Mesendoderm (in vitro differentiated cells): ENCODE data around the gene PAAF1.
A peak's percentile ranks its signal among the peaks of the same experiment; 100 is the strongest.

ENCODE experiments used
- DNase-seq: peaks from one replicate; pipeline ENCODE4 v3.0.0; 2013
- H2AK5ac ChIP-seq: 2 replicates; pipeline ENCODE4 v1.6.1; 2013; ENCODE audit warnings: low read length, inconsistent platforms
- H2BK120ac ChIP-seq: 2 replicates; pipeline ENCODE4 v1.6.1; 2013; ENCODE audit warnings: low read depth, mild to moderate bottlenecking, low read length, moderate library complexity, mixed read lengths
- H2BK15ac ChIP-seq: replicated peaks from 2 replicates; pipeline ENCODE4 v1.6.1; 2013; ENCODE audit warnings: low read depth, mild to moderate bottlenecking, moderate library complexity
- H2BK5ac ChIP-seq: 2 replicates; pipeline ENCODE4 v1.6.1; 2013; ENCODE audit warnings: low read length, inconsistent platforms
- H3K18ac ChIP-seq: 2 replicates; pipeline ENCODE4 v1.6.1; 2013; ENCODE audit warnings: mild to moderate bottlenecking, low read length, mixed read lengths
- H3K23ac ChIP-seq: one replicate; pipeline ENCODE4 v1.6.1; 2013; ENCODE audit warnings: low read length
- H3K27ac ChIP-seq: 2 replicates; pipeline ENCODE4 v1.5.1; 2013; ENCODE audit warnings: low read depth, mild to moderate bottlenecking, inconsistent platforms, low read length, moderate library complexity
- H3K27me3 ChIP-seq: 2 replicates; pipeline ENCODE4 v1.6.1; 2013; ENCODE audit warnings: low read length, control low read depth, mild to moderate bottlenecking, inconsistent platforms; ENCODE audit not compliant: insufficient read depth, poor library complexity
- H3K36me3 ChIP-seq: 2 replicates; pipeline ENCODE4 v1.6.1; 2013; ENCODE audit warnings: low read length, inconsistent platforms; ENCODE audit not compliant: control insufficient read depth, insufficient read depth
- H3K4ac ChIP-seq: one replicate; pipeline ENCODE4 v1.6.1; 2013; ENCODE audit warnings: low read depth, mild to moderate bottlenecking, low read length, moderate library complexity
- H3K4me1 ChIP-seq: 2 replicates; pipeline ENCODE4 v1.6.1; 2013; ENCODE audit warnings: low read depth, low read length, inconsistent platforms; ENCODE audit not compliant: control insufficient read depth
- H3K4me2 ChIP-seq: 2 replicates; pipeline ENCODE4 v1.6.1; 2013; ENCODE audit warnings: low read length
- H3K4me3 ChIP-seq: 2 replicates; pipeline ENCODE4 v1.5.1; 2013; ENCODE audit warnings: mild to moderate bottlenecking, low read length
- H3K56ac ChIP-seq: one replicate; pipeline ENCODE4 v1.6.1; 2013; ENCODE audit warnings: low read length
- H3K79me1 ChIP-seq: 2 replicates; pipeline ENCODE4 v1.6.1; 2013; ENCODE audit warnings: low read length, inconsistent platforms
- H3K79me2 ChIP-seq: 2 replicates; pipeline ENCODE4 v1.6.1; 2013; ENCODE audit warnings: mild to moderate bottlenecking, low read length; ENCODE audit not compliant: control insufficient read depth, insufficient read depth
- H3K9ac ChIP-seq: 2 replicates; pipeline ENCODE4 v1.6.1; 2013; ENCODE audit warnings: low read length, inconsistent platforms
- H4K5ac ChIP-seq: one replicate; pipeline ENCODE4 v1.6.1; 2013; ENCODE audit warnings: low read length
- H4K8ac ChIP-seq: one replicate; pipeline ENCODE4 v1.6.1; 2013; ENCODE audit warnings: low read depth, mild to moderate bottlenecking, control low read depth, low read length, moderate library complexity
- WGBS: extraction: QIAGEN DNeasy Blood & Tissue Kit; methylation state at CpG from one replicate; pipeline ENCODE4 v1.1.7; 2013; ENCODE audit warnings: low lambda C conversion rate, missing lambda C conversion rate; ENCODE audit not compliant: insufficient coverage; ENCODE audit errors: extremely low coverage; 5-methylcytosine and 5-hydroxymethylcytosine counted together

The PAAF1 gene

DNA sequence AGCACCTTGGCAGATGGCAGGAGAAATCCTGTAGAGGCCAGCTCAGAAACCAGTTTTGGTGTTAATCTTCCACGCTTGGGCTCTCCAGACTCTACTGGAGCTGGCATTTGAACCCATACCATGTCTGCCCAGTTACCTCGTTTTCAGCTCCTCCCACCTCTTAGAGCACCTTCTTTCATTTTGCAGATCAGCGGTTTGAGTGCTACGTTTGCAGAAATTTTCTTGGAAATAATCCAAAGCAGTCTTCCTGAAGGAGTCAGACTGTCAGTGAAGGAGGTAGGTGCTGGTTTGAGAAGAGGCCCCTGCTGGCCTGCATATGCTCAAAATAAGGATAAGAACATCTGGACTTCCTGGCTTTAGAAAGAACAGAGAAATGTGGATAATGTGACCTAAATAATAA, 13.8 kb upstream of the PAAF1 start:
- Histone ChIP-seq H3K36me3 (no peaks in the 10 kb centered on the region), H3K23ac (no peak overlapping the region), H2BK120ac (no peak overlapping the region), H3K27me3 (no peaks in the 10 kb centered on the region), H3K79me1 (no peaks in the 10 kb centered on the region), H2BK5ac (no peak overlapping the region), H4K5ac (no peak overlapping the region), H3K79me2 (no peaks in the 10 kb centered on the region), H3K4me2 (no peak overlapping the region), H3K56ac (no peak overlapping the region), H2BK15ac (no peak overlapping the region), H3K27ac (no peak overlapping the region), H3K9ac (no peak overlapping the region), H3K4me1 (no peaks in the 10 kb centered on the region), H3K18ac (no peak overlapping the region), H2AK5ac (no peak overlapping the region), H3K4ac (no peak overlapping the region), H4K8ac (no peak overlapping the region), H3K4me3 (no peak overlapping the region)
- WGBS, result no CpG with 5 or more reads among the region's 4 CpGs
- no peak for DNase-seq

- Histone ChIP-seq H3K79me1 (no peaks in the 10 kb centered on the region), H3K56ac (no peak overlapping the region), H3K4ac (no peak overlapping the region), H3K4me1 (no peaks in the 10 kb centered on the region), H3K27ac (no peak overlapping the region), H3K4me2 (no peak overlapping the region), H4K8ac (no peak overlapping the region), H3K23ac (no peak overlapping the region), H2BK5ac (no peak overlapping the region), H3K36me3 (peaks cover 1% of the 10 kb centered on the region), H3K79me2 (no peaks in the 10 kb centered on the region), H4K5ac (no peak overlapping the region), H3K4me3 (no peak overlapping the region), H3K27me3 (no peaks in the 10 kb centered on the region), H3K9ac (no peak overlapping the region), H3K18ac (no peak overlapping the region), H2BK120ac (no peak overlapping the region), H2AK5ac (no peak overlapping the region), H2BK15ac (no peak overlapping the region)
- no peak for DNase-seq
- WGBS, result no CpG with 5 or more reads among the region's 5 CpGs
Observed at GRCh38 chr11:73866095-73866579, 10.7 kb upstream of the PAAF1 start.

GRCh38 chr11:73866586-73866996, 10.2 kb upstream of the PAAF1 start:
- DNase-seq, result peak; percentile 66
- Histone ChIP-seq H3K27me3 (no peaks in the 10 kb centered on the region), H3K4ac (no peak overlapping the region), H3K27ac (no peak overlapping the region), H3K36me3 (peaks cover 3% of the 10 kb centered on the region), H4K5ac (no peak overlapping the region), H3K9ac (no peak overlapping the region), H2BK15ac (no peak overlapping the region), H4K8ac (no peak overlapping the region), H3K56ac (no peak overlapping the region), H3K18ac (no peak overlapping the region), H3K79me1 (no peaks in the 10 kb centered on the region), H3K23ac (no peak overlapping the region), H2AK5ac (no peak overlapping the region), H2BK5ac (no peak overlapping the region), H3K79me2 (no peaks in the 10 kb centered on the region), H3K4me3 (no peak overlapping the region), H3K4me2 (no peak overlapping the region), H2BK120ac (no peak overlapping the region), H3K4me1 (no peaks in the 10 kb centered on the region)
- WGBS, result no CpG with 5 or more reads among the region's 2 CpGs

DNA sequence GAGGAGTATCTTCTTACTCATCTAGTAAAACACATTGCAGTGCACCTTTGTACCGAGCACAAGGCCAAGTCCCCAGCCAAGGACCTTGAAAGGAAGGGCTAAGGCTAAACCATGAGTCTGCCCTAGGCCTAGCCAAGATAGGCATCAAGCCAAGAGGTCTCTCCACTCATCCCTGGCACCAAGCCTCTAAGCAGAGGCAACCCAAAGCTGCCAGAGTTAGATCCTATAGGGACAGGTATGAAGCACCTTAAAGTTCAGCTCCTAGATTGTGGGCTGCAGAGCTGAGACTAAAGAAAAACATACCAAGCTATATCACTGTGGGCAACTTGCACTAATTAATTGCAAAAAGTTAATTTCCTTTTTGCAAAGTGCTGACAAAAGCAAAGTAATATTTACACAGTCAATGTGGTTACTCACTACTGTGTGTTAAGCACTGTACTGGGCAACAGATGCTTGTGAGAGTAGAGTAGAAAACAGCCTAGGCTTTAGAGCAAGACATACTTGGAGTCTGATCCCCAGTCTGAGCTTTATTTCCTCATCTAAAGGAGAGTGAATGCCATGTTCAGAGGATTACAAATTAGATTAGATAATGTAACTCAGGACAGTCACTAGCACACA, 7.4 kb upstream of the PAAF1 start:
- Histone ChIP-seq H3K4me2 (no peak overlapping the region), H2BK120ac (no peak overlapping the region), H3K56ac (no peak overlapping the region), H2AK5ac (no peak overlapping the region), H3K23ac (no peak overlapping the region), H2BK15ac (no peak overlapping the region), H3K4me1 (no peaks in the 10 kb centered on the region), H4K8ac (no peak overlapping the region), H3K79me2 (peaks cover 1% of the 10 kb centered on the region), H3K9ac (no peak overlapping the region), H3K27me3 (no peaks in the 10 kb centered on the region), H3K36me3 (peaks cover 10% of the 10 kb centered on the region), H4K5ac (no peak overlapping the region), H3K4me3 (no peak overlapping the region), H3K27ac (no peak overlapping the region), H3K79me1 (peaks cover 5% of the 10 kb centered on the region), H2BK5ac (no peak overlapping the region), H3K4ac (no peak overlapping the region), H3K18ac (no peak overlapping the region)
- no CpG with 5 or more reads among the region's 1 CpG for WGBS
- DNase-seq, result no peak

- Histone ChIP-seq H3K27ac (no peak overlapping the region), H3K9ac (no peak overlapping the region), H4K8ac (no peak overlapping the region), H3K56ac (no peak overlapping the region), H3K79me1 (peaks cover 11% of the 10 kb centered on the region), H3K79me2 (peaks cover 9% of the 10 kb centered on the region), H3K18ac (no peak overlapping the region), H3K4me3 (no peak overlapping the region), H3K4me1 (peaks cover 2% of the 10 kb centered on the region), H2BK15ac (no peak overlapping the region), H3K23ac (no peak overlapping the region), H3K4ac (no peak overlapping the region), H4K5ac (no peak overlapping the region), H3K4me2 (no peak overlapping the region), H3K36me3 (peaks cover 10% of the 10 kb centered on the region), H2BK5ac (no peak overlapping the region), H2BK120ac (no peak overlapping the region), H2AK5ac (no peak overlapping the region), H3K27me3 (no peaks in the 10 kb centered on the region)
- DNase-seq, result no peak
- no CpG with 5 or more reads among the region's 3 CpGs for WGBS
Observed at GRCh38 chr11:73870261-73870660, 6.5 kb upstream of the PAAF1 start.
